ENCODE results near the gene GART.
A peak's percentile ranks its signal among the peaks of the same experiment; 100 is the strongest.

GART gene

DNA sequence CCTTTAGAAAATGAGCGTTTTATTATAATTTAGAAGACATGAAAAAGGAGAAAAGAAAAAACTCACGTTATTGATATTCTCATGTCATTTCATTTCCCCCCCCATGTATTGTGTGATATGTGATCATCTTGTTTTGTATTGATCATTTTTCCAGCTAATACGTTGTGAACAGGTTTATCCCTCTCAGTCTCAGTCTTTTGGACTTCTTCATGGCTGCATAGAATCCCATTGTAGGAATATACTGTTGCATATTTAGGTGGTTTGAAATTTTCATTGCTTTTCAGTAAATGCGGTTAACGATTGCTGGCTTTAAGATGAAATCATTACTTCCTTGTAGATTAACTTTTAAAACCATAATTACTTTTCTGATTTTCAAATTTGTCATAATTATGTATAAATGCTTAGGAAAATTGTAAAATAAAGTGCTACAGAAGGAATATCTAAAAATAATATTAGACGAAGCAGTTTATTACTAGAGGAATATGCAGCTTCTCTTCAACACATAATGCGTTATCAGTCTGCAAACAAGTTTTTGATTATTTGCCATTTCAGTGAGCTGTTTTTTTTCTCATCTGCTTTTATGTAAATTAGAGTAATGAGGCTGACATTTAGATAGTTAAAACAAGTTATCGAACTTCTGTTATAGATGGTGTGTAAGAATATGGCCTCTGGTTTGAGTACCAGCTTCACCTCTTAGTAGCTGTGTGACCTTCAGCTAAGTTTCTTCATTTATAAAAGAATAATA, 2.7 kb upstream of the GART start:
- Histone ChIP-seq H3K27me3 (ENCODE audit: insufficient read depth, insufficient read length) (no peaks in the 10 kb centered on the region), H3K4me3 (ENCODE audit: insufficient read length, low read depth) (peak overlapping the region; percentile 88), H3K9ac (ENCODE audit: insufficient read length, low read depth) (peak overlapping the region; percentile 99), H3K4me1 (ENCODE audit: insufficient read depth, insufficient read length) (no peaks in the 10 kb centered on the region), H3K9me3 (ENCODE audit: insufficient read depth, low read length) (no peaks in the 10 kb centered on the region), H3K36me3 (ENCODE audit: insufficient read depth, insufficient read length, low read length) (peaks cover 63% of the 10 kb centered on the region)
- DNase-seq (ENCODE audit: low read depth, low spot score): no peak
- TF ChIP-seq YY1 (IDR thresholded peaks at IDR 0.05; ENCODE audit: insufficient read depth, insufficient read length) (no peak), SUZ12 (IDR thresholded peaks at IDR 0.05; ENCODE audit: extremely low read depth, insufficient read depth, insufficient read length) (no peak), ZNF274 (IDR thresholded peaks at IDR 0.05; ENCODE audit: low read depth, low read length) (no peak)

DNA sequence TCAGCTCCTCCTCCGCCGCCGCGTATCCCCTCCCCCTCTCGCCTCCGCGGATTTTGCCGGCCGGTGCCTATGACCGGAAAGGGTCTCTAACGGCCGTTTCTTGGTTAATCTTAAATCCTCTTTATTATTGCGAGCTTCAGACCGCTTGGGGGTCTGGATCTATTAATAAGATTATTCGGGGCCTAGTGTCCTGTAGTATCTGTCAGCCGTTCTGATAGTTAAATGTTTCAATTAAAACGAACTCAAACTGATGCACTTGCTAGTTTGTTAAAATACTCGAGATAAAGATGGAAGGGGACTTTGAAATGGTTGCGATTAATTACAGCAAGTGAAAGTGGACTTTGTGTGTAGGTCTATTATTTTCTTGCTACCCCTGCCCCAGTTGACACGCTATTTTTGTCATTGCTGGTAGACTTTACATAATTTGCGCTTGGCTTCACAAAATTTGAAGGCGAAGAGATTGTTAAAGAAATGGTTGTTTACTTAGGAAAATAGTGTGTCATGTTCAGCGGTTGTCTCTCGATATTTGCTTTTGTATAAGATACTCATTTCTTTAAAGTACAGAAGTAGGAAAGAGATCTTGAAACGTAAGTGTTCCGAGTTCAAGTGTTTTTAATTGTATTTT, 1.7 kb upstream of the GART start:
- peaks cover 62% of the 10 kb centered on the region for H3K36me3 ChIP-seq (ENCODE audit: insufficient read depth, insufficient read length, low read length)
- no peaks in the 10 kb centered on the region for H3K27me3 ChIP-seq (ENCODE audit: insufficient read depth, insufficient read length)
- H3K9ac ChIP-seq (ENCODE audit: insufficient read length, low read depth): peak overlapping the region; percentile 99
- no peak for DNase-seq (ENCODE audit: low read depth, low spot score)
- no peaks in the 10 kb centered on the region for H3K9me3 ChIP-seq (ENCODE audit: insufficient read depth, low read length)
- TF ChIP-seq SUZ12 (IDR thresholded peaks at IDR 0.05; ENCODE audit: extremely low read depth, insufficient read depth, insufficient read length) (no peak), ZNF274 (IDR thresholded peaks at IDR 0.05; ENCODE audit: low read depth, low read length) (no peak), YY1 (IDR thresholded peaks at IDR 0.05; ENCODE audit: insufficient read depth, insufficient read length) (no peak)
- no peaks in the 10 kb centered on the region for H3K4me1 ChIP-seq (ENCODE audit: insufficient read depth, insufficient read length)
- H3K4me3 ChIP-seq (ENCODE audit: insufficient read length, low read depth): peak overlapping the region; percentile 88

DNA sequence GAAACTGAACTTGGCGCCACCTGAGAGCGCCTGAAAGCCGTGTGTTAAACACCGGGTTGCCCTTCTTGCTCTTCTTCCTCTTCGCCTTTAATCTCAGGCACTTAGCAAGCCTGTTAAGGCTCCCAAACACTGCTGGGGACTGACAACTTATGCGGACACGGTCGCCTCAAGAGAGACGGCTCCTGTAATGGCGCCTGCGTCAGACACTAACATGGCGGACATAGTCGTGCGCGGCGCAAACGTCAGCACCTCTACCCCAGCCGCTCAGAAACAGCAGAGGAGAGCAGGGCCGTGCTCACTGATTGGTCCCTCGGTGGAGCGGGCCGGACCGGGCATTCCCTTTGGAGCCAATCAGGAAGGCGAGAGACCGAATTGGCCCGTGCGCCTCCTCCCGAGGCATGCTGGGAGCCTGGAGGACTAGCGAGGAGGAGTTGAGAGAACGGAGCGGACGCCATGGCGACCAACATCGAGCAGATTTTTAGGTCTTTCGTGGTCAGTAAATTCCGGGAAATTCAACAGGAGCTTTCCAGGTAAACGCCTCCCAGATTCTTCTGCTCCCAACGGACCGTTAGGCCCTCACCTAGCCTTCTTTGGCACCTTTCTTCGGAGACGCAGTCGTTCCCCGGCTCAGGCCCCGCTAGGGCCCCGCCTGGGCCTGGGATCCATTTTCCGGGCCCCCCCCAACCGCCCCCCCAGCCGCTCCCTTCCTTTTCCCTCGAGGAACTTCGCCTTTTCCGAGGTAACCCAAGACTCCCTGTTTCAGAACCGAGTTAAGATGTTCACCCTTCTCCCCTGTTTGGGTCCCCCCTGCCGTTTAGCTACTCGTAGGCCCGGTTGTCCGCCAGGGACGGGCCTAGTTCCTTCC, 955 bp upstream of the GART start, which contains the start of gene SON:
TSS of gene SON (plus strand) at position 399 of the 865 bp plus-strand sequence. CDS start at position 454, 55 bp downstream.
- Histone ChIP-seq H3K9me3 (ENCODE audit: insufficient read depth, low read length) (no peaks in the 10 kb centered on the region), H3K4me3 (ENCODE audit: insufficient read length, low read depth) (peak within 1 kb of the TSS; percentile 88), H3K27me3 (ENCODE audit: insufficient read depth, insufficient read length) (no peaks in the 10 kb centered on the region)

DNA sequence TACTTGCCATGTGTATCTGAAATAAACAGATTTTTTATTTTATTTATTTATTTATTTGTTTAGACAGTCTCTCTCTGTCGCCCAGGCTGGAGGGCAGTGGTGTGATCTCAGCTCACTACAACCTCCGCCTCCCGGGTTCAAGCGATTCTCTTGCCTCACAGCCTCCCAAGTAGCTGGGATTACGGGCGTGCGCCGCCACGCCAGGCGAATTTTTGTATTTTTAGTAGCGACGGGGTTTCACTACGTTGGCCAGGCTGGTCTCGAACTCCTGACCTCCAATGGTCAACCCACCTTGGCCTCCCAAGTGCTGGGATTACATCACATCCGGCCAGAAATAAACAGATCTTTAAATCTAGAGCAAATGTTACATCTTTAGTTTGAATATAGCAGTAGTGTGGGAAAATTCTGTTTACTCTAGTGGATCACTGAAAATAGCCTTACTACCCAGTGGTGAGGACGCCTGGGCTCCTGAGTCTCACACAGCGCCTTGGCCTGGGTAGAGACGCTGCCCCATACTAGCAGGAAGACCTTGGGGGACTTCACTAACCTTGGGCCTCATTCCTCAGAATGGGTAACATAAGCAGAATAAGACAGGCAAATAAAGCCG, 709 bp downstream of the GART start:
- Histone ChIP-seq H3K4me1 (ENCODE audit: insufficient read depth, insufficient read length) (no peaks in the 10 kb centered on the region), H3K36me3 (ENCODE audit: insufficient read depth, insufficient read length, low read length) (peaks cover 64% of the 10 kb centered on the region), H3K4me3 (ENCODE audit: insufficient read length, low read depth) (peak overlapping the region; percentile 88), H3K9ac (ENCODE audit: insufficient read length, low read depth) (peak overlapping the region; percentile 99), H3K27me3 (ENCODE audit: insufficient read depth, insufficient read length) (no peaks in the 10 kb centered on the region), H3K9me3 (ENCODE audit: insufficient read depth, low read length) (no peaks in the 10 kb centered on the region)
- no peak for DNase-seq (ENCODE audit: low read depth, low spot score)
- TF ChIP-seq YY1 (IDR thresholded peaks at IDR 0.05; ENCODE audit: insufficient read depth, insufficient read length): no peak
- no peak for TF ChIP-seq SUZ12 (IDR thresholded peaks at IDR 0.05; ENCODE audit: extremely low read depth, insufficient read depth, insufficient read length)
- TF ChIP-seq ZNF274 (IDR thresholded peaks at IDR 0.05; ENCODE audit: low read depth, low read length): no peak

More for the DNA sequence above, 955 bp upstream of the GART start, which contains the start of gene SON:
- H3K36me3 ChIP-seq (ENCODE audit: insufficient read depth, insufficient read length, low read length): peaks cover 62% of the 10 kb centered on the region
- peak; percentile 99 for DNase-seq (ENCODE audit: low read depth, low spot score)
- H3K9ac ChIP-seq (ENCODE audit: insufficient read length, low read depth): peak within 1 kb of the TSS; percentile 99
- peak; percentile 98 for TF ChIP-seq YY1 (IDR thresholded peaks at IDR 0.05; ENCODE audit: insufficient read depth, insufficient read length)
- no peak for TF ChIP-seq SUZ12 (IDR thresholded peaks at IDR 0.05; ENCODE audit: extremely low read depth, insufficient read depth, insufficient read length)
- no peaks in the 10 kb centered on the region for H3K4me1 ChIP-seq (ENCODE audit: insufficient read depth, insufficient read length)

DNA sequence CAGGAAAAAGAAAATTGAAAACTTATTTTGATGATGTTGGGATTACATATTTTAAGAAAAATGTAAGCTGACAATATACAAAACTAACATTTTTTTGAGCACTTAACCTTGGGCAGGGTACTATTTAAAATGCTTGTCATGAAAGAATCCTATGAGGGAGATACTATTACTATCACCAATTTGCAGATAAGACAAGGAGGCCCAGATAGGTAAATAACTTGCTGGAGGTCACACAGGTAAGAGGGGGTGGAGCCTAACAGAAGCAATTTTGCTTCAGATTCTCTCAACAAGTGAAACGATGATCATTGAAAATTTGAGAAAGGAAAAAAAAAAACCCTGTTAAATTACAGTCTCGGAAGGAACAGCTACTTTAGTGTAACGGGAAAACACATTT, 1.2 kb downstream of the GART start:
- H3K9ac ChIP-seq (ENCODE audit: insufficient read length, low read depth): peak overlapping the region; percentile 14
- DNase-seq (ENCODE audit: low read depth, low spot score): no peak
- TF ChIP-seq SUZ12 (IDR thresholded peaks at IDR 0.05; ENCODE audit: extremely low read depth, insufficient read depth, insufficient read length): no peak
- no peak for TF ChIP-seq ZNF274 (IDR thresholded peaks at IDR 0.05; ENCODE audit: low read depth, low read length)
- TF ChIP-seq YY1 (IDR thresholded peaks at IDR 0.05; ENCODE audit: insufficient read depth, insufficient read length): no peak

DNA sequence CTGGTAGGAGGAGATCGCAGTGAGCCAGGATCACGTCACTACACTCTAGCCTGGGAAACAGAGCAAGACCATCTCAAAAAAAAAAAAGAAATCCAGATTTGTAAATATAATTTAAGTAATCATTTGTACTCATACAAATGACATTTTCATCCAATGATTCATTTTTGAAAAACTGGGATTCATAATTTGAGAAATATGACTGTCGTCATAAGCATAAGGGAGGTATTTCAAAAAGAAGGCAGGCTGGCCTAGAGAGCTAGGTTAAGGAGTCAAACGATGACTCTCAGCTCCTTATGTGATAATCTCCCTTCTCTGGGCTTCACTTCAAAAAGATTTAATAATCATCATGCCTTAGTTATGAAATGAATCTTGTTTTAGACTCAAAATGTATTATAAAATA, 2.3 kb downstream of the GART start:
- H3K9me3 ChIP-seq (ENCODE audit: insufficient read depth, low read length): no peaks in the 10 kb centered on the region
- H3K4me1 ChIP-seq (ENCODE audit: insufficient read depth, insufficient read length): no peaks in the 10 kb centered on the region
- no peak overlapping the region for H3K9ac ChIP-seq (ENCODE audit: insufficient read length, low read depth)
- no peak for DNase-seq (ENCODE audit: low read depth, low spot score)
- H3K27me3 ChIP-seq (ENCODE audit: insufficient read depth, insufficient read length): no peaks in the 10 kb centered on the region
- peaks cover 66% of the 10 kb centered on the region for H3K36me3 ChIP-seq (ENCODE audit: insufficient read depth, insufficient read length, low read length)
- no peak for TF ChIP-seq YY1 (IDR thresholded peaks at IDR 0.05; ENCODE audit: insufficient read depth, insufficient read length)
- no peak for TF ChIP-seq SUZ12 (IDR thresholded peaks at IDR 0.05; ENCODE audit: extremely low read depth, insufficient read depth, insufficient read length)
- no peak for TF ChIP-seq ZNF274 (IDR thresholded peaks at IDR 0.05; ENCODE audit: low read depth, low read length)
- H3K4me3 ChIP-seq (ENCODE audit: insufficient read length, low read depth): no peak overlapping the region

More for the DNA sequence above, 1.2 kb downstream of the GART start:
- Histone ChIP-seq H3K9me3 (ENCODE audit: insufficient read depth, low read length) (no peaks in the 10 kb centered on the region), H3K4me3 (ENCODE audit: insufficient read length, low read depth) (peak overlapping the region; percentile 88), H3K27me3 (ENCODE audit: insufficient read depth, insufficient read length) (no peaks in the 10 kb centered on the region), H3K4me1 (ENCODE audit: insufficient read depth, insufficient read length) (no peaks in the 10 kb centered on the region), H3K36me3 (ENCODE audit: insufficient read depth, insufficient read length, low read length) (peaks cover 64% of the 10 kb centered on the region)
